C4-2B (cell line): ENCODE measurements around the gene SF3B6.

ENCODE experiments used
- CTCF ChIP-seq: fragments of 450-650 bp; conservative IDR thresholded peaks from 2 replicates; pipeline ENCODE4 v1.5.1; 2017; ENCODE audit warnings: mild to moderate bottlenecking
- ZFX ChIP-seq: fragments of 450-650 bp; IDR thresholded peaks from 2 replicates; pipeline ENCODE4 v1.6.1; 2017

- TF ChIP-seq CTCF (no peak), ZFX (no peak)
Observed at GRCh38 chr2:24019729-24020128, 56.4 kb downstream of the SF3B6 start.
